DND-41 (cell line): ENCODE measurements around the gene LMO7.

ENCODE experiments used
- ATAC-seq: fragments of 200-7000 bp; cut with Tn5 transposase; 3 replicates; pipeline ENCODE4 v1.9.1; 2021; ENCODE audit warnings: low read depth; ENCODE audit not compliant: insufficient read depth
- DNase-seq: peaks from one replicate; pipeline ENCODE4 v3.0.0-alpha.2; 2020
- H2AFZ ChIP-seq: 2 replicates; pipeline ENCODE4 v1.6.0; 2012; ENCODE audit warnings: low read depth, low read length
- H3K27ac ChIP-seq: 2 replicates; pipeline ENCODE4 v1.5.1; 2012; ENCODE audit warnings: low read length, inconsistent platforms
- H3K27me3 ChIP-seq: fragments of 200-600 bp; sonication (generic); 2 replicates; pipeline ENCODE4 v1.6.0; 2012; ENCODE audit warnings: low read length, mild to moderate bottlenecking, inconsistent platforms; ENCODE audit not compliant: insufficient read depth, poor library complexity
- H3K36me3 ChIP-seq: 2 replicates; pipeline ENCODE4 v1.5.1; 2012; ENCODE audit warnings: low read length, inconsistent platforms; ENCODE audit not compliant: insufficient read depth
- H3K4me1 ChIP-seq: 2 replicates; pipeline ENCODE4 v1.5.1; 2012; ENCODE audit warnings: mild to moderate bottlenecking, low read length; ENCODE audit not compliant: insufficient read depth
- H3K4me2 ChIP-seq: 2 replicates; pipeline ENCODE4 v1.6.0; 2012; ENCODE audit warnings: mild to moderate bottlenecking, moderate library complexity, low read length, inconsistent platforms; ENCODE audit not compliant: insufficient read depth
- H3K4me3 ChIP-seq, 2 experiments: fragments of 200-600 bp in 1 of 2; shearing (Covaris generic) in 1 of 2; 2 replicates each; pipeline ENCODE4 v1.5.1; 2012 to 2016; ENCODE audit warnings: inconsistent platforms in 2 of 2, low read length in 2 of 2, mild to moderate bottlenecking in 2 of 2, low read depth in 1 of 2, moderate library complexity in 1 of 2
- H3K79me2 ChIP-seq: 2 replicates; pipeline ENCODE4 v1.6.0; 2012; ENCODE audit warnings: low read length, inconsistent platforms; ENCODE audit not compliant: insufficient read depth
- H3K9ac ChIP-seq: 2 replicates; pipeline ENCODE4 v1.6.0; 2012; ENCODE audit warnings: low read depth, mild to moderate bottlenecking, inconsistent platforms, low read length, moderate library complexity
- H3K9me3 ChIP-seq: 2 replicates; pipeline ENCODE4 v1.5.1; 2012; ENCODE audit warnings: low read length, moderate library complexity, mild to moderate bottlenecking, inconsistent platforms; ENCODE audit not compliant: insufficient read depth, severe bottlenecking
- H4K20me1 ChIP-seq: 2 replicates; pipeline ENCODE4 v1.6.0; 2012; ENCODE audit warnings: low read length; ENCODE audit not compliant: insufficient read depth
- EZH2 ChIP-seq: IDR thresholded peaks from 3 replicates; pipeline ENCODE4 v1.6.1; 2012; ENCODE audit warnings: borderline replicate concordance, low read depth, mild to moderate bottlenecking, moderate library complexity, low read length, inconsistent platforms; ENCODE audit not compliant: severe bottlenecking
- TF ChIP-seq, protein P1 (sequence below): IDR thresholded peaks from 2 replicates; pipeline ENCODE4 v1.5.1; 2012; ENCODE audit warnings: borderline replicate concordance, low read length, moderate library complexity, mild to moderate bottlenecking; ENCODE audit not compliant: poor library complexity, severe bottlenecking; ENCODE audit errors: extremely low read depth

The LMO7 gene

GRCh38 chr13:75764926-75765310 is 128.8 kb downstream of the LMO7 start:
- Histone ChIP-seq H3K27ac (no peak overlapping the region), H3K4me3 (no peak overlapping the region), H3K9ac (no peak overlapping the region), H3K79me2 (no peaks in the 10 kb centered on the region), H3K27me3 (no peaks in the 10 kb centered on the region), H3K4me2 (no peak overlapping the region), H3K9me3 (no peaks in the 10 kb centered on the region), H3K36me3 (no peaks in the 10 kb centered on the region), H3K4me1 (no peaks in the 10 kb centered on the region), H2AFZ (no peak overlapping the region), H4K20me1 (no peaks in the 10 kb centered on the region)
- ATAC-seq (no peak), DNase-seq (no peak)
- no peak for TF ChIP-seq EZH2
- TF ChIP-seq, protein P1, sequence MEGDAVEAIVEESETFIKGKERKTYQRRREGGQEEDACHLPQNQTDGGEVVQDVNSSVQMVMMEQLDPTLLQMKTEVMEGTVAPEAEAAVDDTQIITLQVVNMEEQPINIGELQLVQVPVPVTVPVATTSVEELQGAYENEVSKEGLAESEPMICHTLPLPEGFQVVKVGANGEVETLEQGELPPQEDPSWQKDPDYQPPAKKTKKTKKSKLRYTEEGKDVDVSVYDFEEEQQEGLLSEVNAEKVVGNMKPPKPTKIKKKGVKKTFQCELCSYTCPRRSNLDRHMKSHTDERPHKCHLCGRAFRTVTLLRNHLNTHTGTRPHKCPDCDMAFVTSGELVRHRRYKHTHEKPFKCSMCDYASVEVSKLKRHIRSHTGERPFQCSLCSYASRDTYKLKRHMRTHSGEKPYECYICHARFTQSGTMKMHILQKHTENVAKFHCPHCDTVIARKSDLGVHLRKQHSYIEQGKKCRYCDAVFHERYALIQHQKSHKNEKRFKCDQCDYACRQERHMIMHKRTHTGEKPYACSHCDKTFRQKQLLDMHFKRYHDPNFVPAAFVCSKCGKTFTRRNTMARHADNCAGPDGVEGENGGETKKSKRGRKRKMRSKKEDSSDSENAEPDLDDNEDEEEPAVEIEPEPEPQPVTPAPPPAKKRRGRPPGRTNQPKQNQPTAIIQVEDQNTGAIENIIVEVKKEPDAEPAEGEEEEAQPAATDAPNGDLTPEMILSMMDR, result no peak

GRCh38 chr13:75766636-75767035 is 130.5 kb downstream of the LMO7 start:
- DNase-seq, result no peak
- no peak overlapping the region for H2AFZ ChIP-seq
- H3K4me3 ChIP-seq, result no peak overlapping the region
- H3K27ac ChIP-seq, result no peak overlapping the region
- no peaks in the 10 kb centered on the region for H3K79me2 ChIP-seq
- H3K9ac ChIP-seq, result no peak overlapping the region
- H3K4me2 ChIP-seq, result no peak overlapping the region
- no peaks in the 10 kb centered on the region for H3K4me1 ChIP-seq
- H3K36me3 ChIP-seq, result no peaks in the 10 kb centered on the region
- no peaks in the 10 kb centered on the region for H4K20me1 ChIP-seq
- no peak for ATAC-seq
- no peaks in the 10 kb centered on the region for H3K9me3 ChIP-seq
- H3K27me3 ChIP-seq, result no peaks in the 10 kb centered on the region
- TF ChIP-seq EZH2, result no peak
- TF ChIP-seq, protein P1, result no peak

- Histone ChIP-seq H3K79me2 (no peaks in the 10 kb centered on the region), H3K36me3 (no peaks in the 10 kb centered on the region), H3K4me1 (no peaks in the 10 kb centered on the region), H3K9ac (no peak overlapping the region), H3K27ac (no peak overlapping the region), H3K4me3 (no peak overlapping the region), H4K20me1 (no peaks in the 10 kb centered on the region), H3K9me3 (no peaks in the 10 kb centered on the region), H3K27me3 (no peaks in the 10 kb centered on the region), H3K4me2 (no peak overlapping the region), H2AFZ (no peak overlapping the region)
- TF ChIP-seq, protein P1, result no peak
- no peak for TF ChIP-seq EZH2
- ATAC-seq, result no peak
- no peak for DNase-seq
These were observed 133.2 kb downstream of the LMO7 start for GRCh38 chr13:75769141-75769905.
